GM19395 (cell line): Measurements from ENCODE around the gene NUP93.
A peak's percentile ranks its signal among the peaks of the same experiment; 100 is the strongest.

Experiments
- ATAC-seq: cut with Tn5 transposase; IDR thresholded peaks from one replicate; pipeline ENCODE4 v1.9.1; 2021; ENCODE audit warnings: mild to moderate bottlenecking, moderate library complexity; ENCODE audit not compliant: unreplicated experiment

Gene NUP93

GRCh38 chr16:56885446-56886162 is 155.7 kb downstream of the NUP93 start:
- no peak for ATAC-seq

GRCh38 chr16:56886296-56886695 is 156.4 kb downstream of the NUP93 start:
- no peak for ATAC-seq

GRCh38 chr16:56886826-56887225 is 156.9 kb downstream of the NUP93 start:
- no peak for ATAC-seq

- peak; percentile 66 for ATAC-seq
Measured at GRCh38 chr16:56888806-56889205, 158.9 kb downstream of the NUP93 start.

GRCh38 chr16:56889206-56889605 is 159.3 kb downstream of the NUP93 start:
- peak; percentile 22 for ATAC-seq

GRCh38 chr16:56891685-56892084 is 161.8 kb downstream of the NUP93 start:
- no peak for ATAC-seq

DNA sequence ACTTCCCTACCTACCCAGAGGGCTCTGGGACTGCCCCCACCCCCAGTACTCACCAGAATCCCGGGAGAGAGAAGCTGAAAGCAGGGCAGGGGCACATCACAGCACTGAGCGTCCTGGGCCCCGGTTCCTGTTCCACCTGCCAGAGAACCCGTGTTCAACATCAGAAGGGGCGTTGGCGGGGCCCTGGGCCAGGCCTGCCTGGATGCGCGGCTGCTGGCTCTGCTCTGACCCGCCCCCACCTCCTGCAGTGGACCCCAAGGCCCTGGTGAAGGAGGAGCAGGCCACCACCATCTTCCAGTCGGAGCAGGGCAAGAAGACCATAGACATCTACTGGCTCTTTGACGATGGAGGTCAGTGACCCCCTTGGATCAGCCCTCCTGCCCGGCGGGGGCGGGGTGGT is 162.8 kb downstream of the NUP93 start:
- no peak for ATAC-seq

DNA sequence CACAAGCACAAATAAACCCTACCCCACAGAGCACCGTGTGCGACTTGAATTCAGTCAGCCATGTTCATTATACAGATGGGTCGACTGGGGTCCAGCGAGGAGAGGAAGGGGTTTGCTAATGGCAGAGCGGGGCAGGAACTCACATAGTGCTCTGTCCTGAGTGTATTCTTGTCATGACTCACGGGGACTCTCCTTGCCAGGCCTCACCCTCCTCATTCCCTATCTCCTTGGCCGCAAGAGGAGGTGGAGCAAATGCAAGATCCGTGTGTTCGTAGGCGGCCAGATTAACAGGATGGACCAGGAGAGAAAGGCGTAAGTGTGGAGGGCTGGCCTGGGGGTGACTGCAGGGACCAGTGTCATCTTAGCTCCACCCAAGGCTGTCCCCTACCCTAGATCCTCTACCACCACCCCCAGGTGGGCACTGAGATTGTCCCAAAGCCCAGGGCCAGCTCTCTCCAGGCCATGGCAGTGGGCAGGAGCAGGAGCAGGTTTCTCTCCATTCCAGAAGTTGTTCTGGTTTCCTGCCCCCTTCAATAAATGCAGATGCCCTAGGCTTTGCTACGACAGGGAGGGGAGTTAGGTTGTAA is 164.5 kb downstream of the NUP93 start:
- no peak for ATAC-seq

DNA sequence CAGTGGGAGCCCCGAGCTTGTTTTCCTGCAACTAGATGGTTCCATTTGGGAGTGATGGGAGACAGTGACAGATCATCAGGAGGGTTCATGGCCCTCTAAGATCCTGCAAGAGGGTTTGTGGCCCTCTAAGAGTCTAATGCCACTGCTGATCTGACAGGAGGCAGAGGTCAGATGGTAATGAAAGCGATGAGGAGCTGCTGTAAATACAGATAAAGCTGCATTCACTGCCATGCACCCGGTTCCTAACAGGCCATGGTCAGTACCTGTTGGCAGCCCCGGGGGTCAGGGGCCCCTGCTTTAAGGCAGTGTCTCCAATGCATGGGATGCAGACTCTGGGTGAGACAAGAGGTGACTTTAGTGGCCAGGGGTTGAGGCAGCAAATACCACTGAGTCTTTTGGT is 165.9 kb downstream of the NUP93 start:
- ATAC-seq = no peak

GRCh38 chr16:56896244-56896643 is 166.3 kb downstream of the NUP93 start:
- ATAC-seq = no peak

- ATAC-seq = no peak
Measured at GRCh38 chr16:56897026-56897799, 167.3 kb downstream of the NUP93 start.

GRCh38 chr16:56898847-56899246 is 168.9 kb downstream of the NUP93 start:
- peak; percentile 88 for ATAC-seq
